Transverse colon (tissue), 4 donors: Measurements from ENCODE around the gene GRIA4. TPM values are rescaled to one million over a fixed set of nuclear protein-coding genes. Genes with fewer than 3 reads are reported as not detected.

Source experiments
- DNase-seq: peaks from one replicate; pipeline ENCODE4 v3.0.0-alpha.2; 2019
- H3K27ac ChIP-seq, 4 donors: fragments of 200-600 bp; sonication (generic); 2 replicates each; pipeline ENCODE4 v1.5.1; 2016 to 2018; ENCODE audit warnings: inconsistent platforms in 4 of 4
- H3K27me3 ChIP-seq: fragments of 200-600 bp; sonication (generic); 2 replicates; pipeline ENCODE4 v1.5.1; 2017; ENCODE audit warnings: inconsistent platforms
- H3K36me3 ChIP-seq, 4 donors: fragments of 200-600 bp; sonication (generic); 2 replicates each; pipeline ENCODE4 v1.5.1; 2017 to 2019; ENCODE audit warnings: inconsistent platforms in 4 of 4
- H3K4me1 ChIP-seq, 4 donors: fragments of 200-600 bp; sonication (generic); 2 replicates each; pipeline ENCODE4 v1.5.1; 2017 to 2020; ENCODE audit warnings: inconsistent platforms in 4 of 4
- H3K4me3 ChIP-seq, 4 donors: fragments of 200-600 bp; sonication (generic); 1 replicate in 1 of 4; 2 replicates in 3 of 4; pipeline versions ENCODE4 v1.5.1 to v1.6.1; 2017 to 2019; ENCODE audit warnings: inconsistent platforms in 4 of 4
- H3K9me3 ChIP-seq, 2 donors: fragments of 200-600 bp; sonication (generic); 2 replicates each; pipeline ENCODE4 v1.5.1; 2017 to 2019; ENCODE audit warnings: inconsistent platforms in 2 of 2
- CTCF ChIP-seq, 5 experiments: fragments of 200-600 bp in 3 of 5; fragments of 450-650 bp in 2 of 5; sonication (generic) in 3 of 5; IDR thresholded peaks; 1 replicate in 2 of 5; 2 replicates in 3 of 5; pipeline ENCODE4 v1.5.1; 2016 to 2017; ENCODE audit warnings: antibody characterized with exemption in 5 of 5, inconsistent platforms in 3 of 5, mild to moderate bottlenecking in 2 of 5, moderate library complexity in 1 of 5
- EP300 ChIP-seq: sonication (generic); formaldehyde crosslinking; IDR thresholded peaks from one replicate; pipeline ENCODE4 v1.6.1; 2017; ENCODE audit warnings: antibody characterized with exemption, low read depth
- POLR2A ChIP-seq: fragments of 450-650 bp; IDR thresholded peaks from one replicate; pipeline ENCODE4 v1.6.1; 2016; ENCODE audit warnings: antibody characterized with exemption, mild to moderate bottlenecking, moderate library complexity
- POLR2AphosphoS5 ChIP-seq, 3 donors: sonication (generic); formaldehyde crosslinking; IDR thresholded peaks; one replicate each; pipeline ENCODE4 v1.6.1; 2016; ENCODE audit warnings: antibody characterized with exemption in 3 of 3
- WGBS, 2 donors: methylation state at CpG; one replicate each; pipeline ENCODE4 v1.1.5; 2018; ENCODE audit warnings: low coverage in 1 of 2; 5-methylcytosine and 5-hydroxymethylcytosine counted together
- in situ Hi-C, 4 donors: fragments of 200-750 bp; cut with MboI; loops; one replicate each; pipeline versions ENCODE4 v1.15.0 to v1.15.1; 2017; ENCODE audit warnings: low sequenced_read_pairs in 3 of 4, low pct_ligation_motif_present in 1 of 4, low pct_unique_long_range_greater_than_20kb in 1 of 4
- intact Hi-C: fragments of 100-400 bp; cut with DNase I; formaldehyde crosslinking; loops from one replicate; pipeline ENCODE4 v1.15.1; 2023; ENCODE audit warnings: low total_unique reads
- total RNA-seq, 4 donors: library from RNA; depleted of rRNA; stranded (reverse); fragments of >200 nt; gene quantifications; one replicate each; pipeline ENCODE4 v1.1.0, GENCODE V29; 2016

The GRIA4 gene
- total RNA-seq, 4 donors from 2014 or later = 0.79 to 2.4 (median 1.4) TPM; not detected in 1

GRCh38 chr11:105793092-105793491, 183.2 kb downstream of the GRIA4 start:
- Histone ChIP-seq H3K4me1 (no peaks in the 10 kb centered on the region), H3K4me3 (no peak overlapping the region), H3K27me3 (no peaks in the 10 kb centered on the region), H3K36me3 (no peaks in the 10 kb centered on the region), H3K27ac (no peak overlapping the region), H3K9me3 (no peaks in the 10 kb centered on the region)
- TF ChIP-seq CTCF (IDR thresholded peaks at IDR 0.05) = no peak
- TF ChIP-seq POLR2A = no peak
- no peak for TF ChIP-seq POLR2AphosphoS5 (IDR thresholded peaks at IDR 0.05)
- TF ChIP-seq EP300 = no peak
- intact Hi-C loops = no loop called here
- WGBS, 2 donors = 63% methylated on average over 2 of the region's 2 CpGs; no CpG with 5 or more reads in 1 of the 2 donors
- no peak for DNase-seq
- in situ Hi-C loops = no loop called here

GRCh38 chr11:105799263-105799662, 189.4 kb downstream of the GRIA4 start:
- no peak for TF ChIP-seq EP300
- TF ChIP-seq CTCF (IDR thresholded peaks at IDR 0.05) = no peak
- no peak for TF ChIP-seq POLR2A
- TF ChIP-seq POLR2AphosphoS5 (IDR thresholded peaks at IDR 0.05) = no peak
- Histone ChIP-seq H3K27me3 (no peaks in the 10 kb centered on the region), H3K9me3 (no peaks in the 10 kb centered on the region), H3K27ac (no peak overlapping the region), H3K4me3 (no peak overlapping the region), H3K36me3 (no peaks in the 10 kb centered on the region), H3K4me1 (no peaks in the 10 kb centered on the region)
- DNase-seq = no peak
- intact Hi-C loops (no loop called here), in situ Hi-C loops (no loop called here)
- 76 to 85% methylated on average over 2 of the region's 2 CpGs for WGBS, 2 donors

- Histone ChIP-seq H3K27ac (no peak overlapping the region), H3K4me1 (no peaks in the 10 kb centered on the region), H3K4me3 (no peak overlapping the region), H3K27me3 (no peaks in the 10 kb centered on the region), H3K36me3 (no peaks in the 10 kb centered on the region), H3K9me3 (no peaks in the 10 kb centered on the region)
- DNase-seq = no peak
- WGBS, 2 donors = 49 to 65% methylated on average over 2 of the region's 2 CpGs
- intact Hi-C loops (no loop called here), in situ Hi-C loops (no loop called here)
- TF ChIP-seq POLR2AphosphoS5 (IDR thresholded peaks at IDR 0.05) (no peak), POLR2A (no peak), CTCF (IDR thresholded peaks at IDR 0.05) (no peak), EP300 (no peak)
Measured at GRCh38 chr11:105799728-105800462, 190.0 kb downstream of the GRIA4 start.

GRCh38 chr11:105802390-105802789, 192.5 kb downstream of the GRIA4 start:
- in situ Hi-C loops (no loop called here), intact Hi-C loops (no loop called here)
- TF ChIP-seq CTCF (IDR thresholded peaks at IDR 0.05) = no peak
- TF ChIP-seq POLR2A = no peak
- no peak for TF ChIP-seq EP300
- TF ChIP-seq POLR2AphosphoS5 (IDR thresholded peaks at IDR 0.05) = no peak
- Histone ChIP-seq H3K9me3 (no peaks in the 10 kb centered on the region), H3K27me3 (no peaks in the 10 kb centered on the region), H3K4me3 (no peak overlapping the region), H3K27ac (no peak overlapping the region), H3K36me3 (no peaks in the 10 kb centered on the region), H3K4me1 (no peaks in the 10 kb centered on the region)
- no peak for DNase-seq
